Measurements from ENCODE around the gene CAGE1.
"Not testable (repeated sequence)": the region's sequence is repeated elsewhere in the genome, so short reads cannot be mapped to it uniquely, and the experiment has no call there.

GRCh38 chr6:7350591-7350990, 39.0 kb downstream of the CAGE1 start:
- TF ChIP-seq YY1 (IDR thresholded peaks at IDR 0.05; ENCODE audit: low read depth, low read length); EP300 (IDR thresholded peaks at IDR 0.05; ENCODE audit: borderline replicate concordance in 1 of 2, control insufficient read depth in 1 of 2, low read depth in 2 of 2, low read length in 2 of 2); MAX (IDR thresholded peaks at IDR 0.05; ENCODE audit: low read depth, low read length); RCOR1 (conservative IDR thresholded peaks at IDR 0.05; ENCODE audit: low read depth, low read length); POLR2A (IDR thresholded peaks at IDR 0.05; ENCODE audit: low read depth, low read length): not testable (repeated sequence)
- TF ChIP-seq, protein P1, sequence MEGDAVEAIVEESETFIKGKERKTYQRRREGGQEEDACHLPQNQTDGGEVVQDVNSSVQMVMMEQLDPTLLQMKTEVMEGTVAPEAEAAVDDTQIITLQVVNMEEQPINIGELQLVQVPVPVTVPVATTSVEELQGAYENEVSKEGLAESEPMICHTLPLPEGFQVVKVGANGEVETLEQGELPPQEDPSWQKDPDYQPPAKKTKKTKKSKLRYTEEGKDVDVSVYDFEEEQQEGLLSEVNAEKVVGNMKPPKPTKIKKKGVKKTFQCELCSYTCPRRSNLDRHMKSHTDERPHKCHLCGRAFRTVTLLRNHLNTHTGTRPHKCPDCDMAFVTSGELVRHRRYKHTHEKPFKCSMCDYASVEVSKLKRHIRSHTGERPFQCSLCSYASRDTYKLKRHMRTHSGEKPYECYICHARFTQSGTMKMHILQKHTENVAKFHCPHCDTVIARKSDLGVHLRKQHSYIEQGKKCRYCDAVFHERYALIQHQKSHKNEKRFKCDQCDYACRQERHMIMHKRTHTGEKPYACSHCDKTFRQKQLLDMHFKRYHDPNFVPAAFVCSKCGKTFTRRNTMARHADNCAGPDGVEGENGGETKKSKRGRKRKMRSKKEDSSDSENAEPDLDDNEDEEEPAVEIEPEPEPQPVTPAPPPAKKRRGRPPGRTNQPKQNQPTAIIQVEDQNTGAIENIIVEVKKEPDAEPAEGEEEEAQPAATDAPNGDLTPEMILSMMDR (IDR thresholded peaks at IDR 0.05 in 2 of 3, conservative IDR thresholded peaks at IDR 0.05 in 1 of 3; ENCODE audit: control insufficient read depth in 2 of 3, extremely low read depth in 1 of 3, insufficient read depth in 1 of 3, low read depth in 3 of 3, low read length in 3 of 3), result not testable (repeated sequence)

Data from GM12878 (cell line).